Adipocyte (in vitro differentiated cells): ENCODE data around the gene A4GNT.
"Not testable (repeated sequence)": the region's sequence is repeated elsewhere in the genome, so short reads cannot be mapped to it uniquely, and the experiment has no call there.

Source experiments
- DNase-seq: peaks from one replicate; pipeline ENCODE4 v3.0.0-alpha.2; 2015; ENCODE audit warnings: low read depth
- H3K27me3 ChIP-seq: replicated peaks from 2 replicates; pipeline ENCODE4 v1.7.0; 2013; ENCODE audit warnings: mild to moderate bottlenecking, low read length, moderate library complexity; ENCODE audit not compliant: control insufficient read depth, insufficient read depth
- H3K36me3 ChIP-seq: 2 replicates; pipeline ENCODE4 v1.7.0; 2013; ENCODE audit warnings: low read length, mild to moderate bottlenecking, moderate library complexity; ENCODE audit not compliant: control insufficient read depth, insufficient read depth, severe bottlenecking
- H3K4me1 ChIP-seq: 2 replicates; pipeline ENCODE4 v1.7.0; 2013; ENCODE audit warnings: mild to moderate bottlenecking, low read length, moderate library complexity; ENCODE audit not compliant: control insufficient read depth, insufficient read depth
- H3K4me3 ChIP-seq: 2 replicates; pipeline ENCODE4 v1.7.0; 2013; ENCODE audit warnings: mild to moderate bottlenecking, low read length, moderate library complexity
- H3K9ac ChIP-seq: 2 replicates; pipeline ENCODE4 v1.7.0; 2013; ENCODE audit warnings: mild to moderate bottlenecking, low read length, moderate library complexity
- H3K9me3 ChIP-seq: 2 replicates; pipeline ENCODE4 v1.7.0; 2013; ENCODE audit warnings: mild to moderate bottlenecking, low read length, moderate library complexity; ENCODE audit not compliant: control insufficient read depth

A4GNT gene

GRCh38 chr3:138118612-138119422 is 13.4 kb downstream of the A4GNT start:
- Histone ChIP-seq H3K4me1 (peaks cover 28% of the 10 kb centered on the region), H3K36me3 (no peaks in the 10 kb centered on the region), H3K9ac (no peak overlapping the region), H3K9me3 (peaks cover 4% of the 10 kb centered on the region), H3K4me3 (no peak overlapping the region), H3K27me3 (no peaks in the 10 kb centered on the region)
- DNase-seq, result peak; percentile 90

DNA sequence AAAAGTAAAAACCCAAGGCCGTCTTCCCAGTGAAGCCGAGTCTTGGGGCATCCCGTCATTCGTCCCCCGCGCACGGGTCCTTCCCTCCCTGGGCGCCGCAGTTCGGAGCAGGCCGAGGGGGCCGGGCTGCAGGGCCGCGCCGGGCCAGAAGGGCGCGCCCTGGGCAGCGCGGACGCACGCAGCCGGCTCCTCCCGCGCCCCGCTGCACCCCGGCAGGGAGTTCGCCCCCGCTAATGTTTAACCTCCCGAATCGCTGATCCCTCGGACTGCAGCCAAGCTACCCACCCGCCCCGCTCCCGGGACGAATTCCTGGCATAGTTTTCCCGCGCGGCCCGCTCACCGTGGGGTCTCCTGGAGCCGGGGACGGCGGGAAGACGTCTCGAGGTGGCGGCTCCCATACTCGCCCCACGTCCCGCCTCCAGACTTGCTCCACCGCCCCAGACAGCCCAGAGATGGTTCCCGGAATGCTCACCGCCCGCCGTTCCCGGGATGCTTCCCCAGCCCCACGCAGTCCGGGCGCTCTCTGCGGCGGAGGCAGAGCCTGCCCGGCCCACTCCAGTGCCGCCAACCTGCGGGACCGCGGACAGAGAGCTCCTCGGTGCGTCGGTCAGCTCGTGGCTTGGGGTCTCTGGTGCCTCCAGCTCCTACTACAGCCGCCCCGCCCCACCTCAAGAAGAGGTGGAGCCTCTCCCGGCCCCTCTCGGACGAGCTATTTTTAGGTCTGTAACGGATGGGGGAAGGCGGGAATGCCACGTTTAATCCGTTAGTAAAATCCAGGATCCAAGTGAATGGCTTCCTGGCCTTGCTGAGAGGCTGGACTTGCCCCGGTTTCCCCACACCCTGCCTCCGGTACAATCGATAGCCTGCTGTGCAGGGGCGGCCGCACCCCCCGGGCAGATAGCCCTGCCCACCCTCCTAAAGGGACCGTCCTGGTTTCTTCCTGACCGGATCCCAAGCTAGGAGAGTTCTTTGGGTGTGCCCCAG is 16.9 kb downstream of the A4GNT start, which contains the start of gene DZIP1L:
TSS of gene DZIP1L (minus strand) at position 621 of the 984 bp plus-strand sequence. CDS start 11,637 bp downstream, outside the sequence.
- Histone ChIP-seq H3K9me3 (no peaks in the 10 kb centered on the region), H3K4me3 (peak within 1 kb of the TSS; percentile 91), H3K4me1 (peaks cover 46% of the 10 kb centered on the region), H3K36me3 (peaks cover 11% of the 10 kb centered on the region), H3K9ac (peak within 1 kb of the TSS; percentile 93), H3K27me3 (no peaks in the 10 kb centered on the region)
- DNase-seq, result peak; percentile 85

GRCh38 chr3:138114431-138114918 is 17.7 kb downstream of the A4GNT start:
- peak; percentile 47 for DNase-seq
- Histone ChIP-seq H3K4me3 (peak overlapping the region; percentile 91), H3K9ac (peak overlapping the region; percentile 93), H3K4me1 (peaks cover 46% of the 10 kb centered on the region), H3K36me3 (peaks cover 11% of the 10 kb centered on the region), H3K27me3 (no peaks in the 10 kb centered on the region), H3K9me3 (no peaks in the 10 kb centered on the region)

DNA sequence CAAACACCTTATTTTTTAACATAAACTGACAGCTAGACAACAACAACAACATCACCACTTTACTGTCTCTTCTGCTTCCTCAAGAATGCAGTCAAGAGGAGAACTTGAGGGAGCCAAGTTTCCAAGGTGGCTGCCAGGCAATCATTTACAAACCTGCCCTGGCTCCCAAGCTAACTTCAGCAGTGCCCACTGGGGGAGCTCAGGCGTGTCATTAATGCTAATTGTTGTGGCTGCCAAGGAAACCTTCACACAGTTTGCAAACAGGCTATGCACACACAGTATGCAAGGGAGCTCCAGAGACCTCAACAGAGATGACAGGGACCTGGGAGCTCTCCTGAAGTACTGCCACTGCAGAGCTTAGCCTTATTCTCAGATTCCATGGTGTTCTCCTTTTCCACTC is 18.9 kb downstream of the A4GNT start:
- H3K36me3 ChIP-seq, result peaks cover 11% of the 10 kb centered on the region
- peak overlapping the region; percentile 91 for H3K4me3 ChIP-seq
- H3K9me3 ChIP-seq, result no peaks in the 10 kb centered on the region
- H3K4me1 ChIP-seq, result peaks cover 41% of the 10 kb centered on the region
- H3K27me3 ChIP-seq, result no peaks in the 10 kb centered on the region
- peak; percentile 16 for DNase-seq
- peak overlapping the region; percentile 93 for H3K9ac ChIP-seq

DNA sequence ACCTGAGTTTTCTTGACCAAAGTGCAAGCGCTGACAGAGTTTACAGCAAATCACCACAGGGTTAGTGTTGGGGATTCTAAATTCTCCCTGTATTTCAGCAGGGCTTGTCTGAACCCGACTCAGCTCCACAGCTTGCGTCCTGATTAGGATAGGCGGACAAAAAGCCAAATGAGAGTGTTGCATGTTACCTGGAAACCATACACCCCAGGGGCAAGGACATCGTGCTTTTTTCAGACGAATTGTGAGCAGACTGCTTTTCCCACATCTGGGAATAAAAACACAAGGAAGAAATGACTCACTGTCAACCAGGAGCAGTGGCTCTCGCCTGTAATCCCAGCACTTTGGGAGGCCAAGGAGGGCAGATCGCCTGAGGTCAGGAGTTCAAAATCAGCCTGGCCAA is 19.8 kb downstream of the A4GNT start:
- Histone ChIP-seq H3K9ac (no peak overlapping the region), H3K9me3 (no peaks in the 10 kb centered on the region), H3K27me3 (no peaks in the 10 kb centered on the region), H3K36me3 (peaks cover 11% of the 10 kb centered on the region), H3K4me3 (peak overlapping the region; percentile 5), H3K4me1 (peaks cover 33% of the 10 kb centered on the region)
- DNase-seq, result no peak

- Histone ChIP-seq H3K4me1 (no peaks in the 10 kb centered on the region), H3K36me3 (peaks cover 30% of the 10 kb centered on the region), H3K27me3 (no peaks in the 10 kb centered on the region), H3K9ac (no peak overlapping the region), H3K9me3 (no peaks in the 10 kb centered on the region), H3K4me3 (no peak overlapping the region)
- no peak for DNase-seq
Observed at GRCh38 chr3:138105598-138105997, 26.6 kb downstream of the A4GNT start.

DNA sequence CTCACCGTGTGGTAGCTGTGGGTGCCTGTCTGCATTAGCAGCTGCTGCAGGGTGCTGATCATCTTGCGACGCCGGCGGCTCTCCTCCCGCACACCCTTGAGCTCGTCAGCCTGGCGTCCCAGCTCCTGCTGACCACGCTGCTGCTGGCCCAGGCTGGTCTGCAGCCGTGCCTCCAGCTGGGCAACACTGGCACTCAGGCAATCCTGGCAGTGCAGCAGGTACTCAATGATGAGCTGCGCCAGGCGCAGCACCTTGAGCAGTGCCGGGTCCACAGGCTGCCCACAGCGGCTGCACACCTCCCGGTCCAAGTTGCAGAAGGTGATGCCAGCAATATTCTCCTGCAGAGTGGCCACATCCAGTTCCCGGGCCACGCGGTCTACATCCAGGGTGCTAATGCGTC is 28.7 kb downstream of the A4GNT start:
- Histone ChIP-seq H3K4me1 (peaks cover 8% of the 10 kb centered on the region), H3K36me3 (peaks cover 31% of the 10 kb centered on the region), H3K9ac (no peak overlapping the region), H3K9me3 (no peaks in the 10 kb centered on the region), H3K27me3 (no peaks in the 10 kb centered on the region), H3K4me3 (no peak overlapping the region)
- DNase-seq, result no peak

DNA sequence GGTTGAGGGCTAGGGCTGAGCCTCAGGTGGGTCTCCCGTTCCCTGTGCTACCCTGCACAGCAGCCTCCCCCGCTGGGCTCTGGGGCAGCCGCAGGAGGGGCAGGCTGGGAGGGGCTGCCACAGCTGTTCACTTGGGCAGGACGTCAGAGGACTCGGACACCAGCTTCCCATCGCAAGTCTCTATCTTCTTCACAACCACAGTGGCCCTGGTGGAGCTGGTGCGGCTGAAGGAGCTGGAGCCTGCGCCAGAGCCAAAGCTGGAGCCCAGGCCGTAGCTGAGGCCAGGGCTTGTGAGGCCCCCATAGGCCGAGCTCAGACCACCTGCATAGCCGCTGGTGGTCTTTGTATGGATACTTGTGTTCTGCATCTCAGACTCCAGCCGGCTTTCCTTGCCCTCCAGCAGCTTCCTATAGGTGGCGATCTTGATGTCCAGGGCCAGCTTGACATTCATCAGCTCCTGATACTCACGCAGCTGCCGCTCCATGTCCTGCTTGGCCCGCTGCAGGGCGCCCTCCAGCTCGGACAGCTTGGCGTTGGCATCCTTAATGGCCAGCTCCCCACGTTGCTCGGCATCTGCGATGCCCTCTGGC is 30.7 kb downstream of the A4GNT start:
- DNase-seq, H3K4me1 ChIP-seq, H3K9ac ChIP-seq, H3K4me3 ChIP-seq, H3K9me3 ChIP-seq, H3K27me3 ChIP-seq: not testable (repeated sequence)
- H3K36me3 ChIP-seq, result peaks cover 40% of the 10 kb centered on the region

DNA sequence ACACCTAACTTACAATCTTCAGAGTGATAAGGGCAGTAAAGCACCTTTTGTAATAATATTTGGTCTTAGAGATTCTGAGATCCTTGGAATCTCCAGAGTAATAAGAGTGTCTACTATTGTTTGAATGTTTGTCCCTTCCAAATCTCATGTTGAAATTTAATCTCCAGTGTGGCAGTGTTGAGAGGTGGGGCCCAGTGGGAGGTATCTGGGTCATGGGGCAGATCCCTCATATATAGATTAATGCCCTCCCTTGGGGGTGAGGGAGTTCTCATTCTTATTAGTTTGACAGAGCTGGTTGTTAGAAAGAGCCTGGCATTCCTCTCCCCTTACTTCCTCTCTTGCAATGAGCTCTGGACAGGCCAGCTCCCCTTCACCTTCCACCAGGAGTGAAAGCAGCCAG is 32.8 kb downstream of the A4GNT start:
- Histone ChIP-seq H3K36me3 (peaks cover 47% of the 10 kb centered on the region), H3K9ac (no peak overlapping the region), H3K4me1 (peaks cover 8% of the 10 kb centered on the region), H3K9me3 (no peaks in the 10 kb centered on the region), H3K27me3 (no peaks in the 10 kb centered on the region), H3K4me3 (no peak overlapping the region)
- no peak for DNase-seq

DNA sequence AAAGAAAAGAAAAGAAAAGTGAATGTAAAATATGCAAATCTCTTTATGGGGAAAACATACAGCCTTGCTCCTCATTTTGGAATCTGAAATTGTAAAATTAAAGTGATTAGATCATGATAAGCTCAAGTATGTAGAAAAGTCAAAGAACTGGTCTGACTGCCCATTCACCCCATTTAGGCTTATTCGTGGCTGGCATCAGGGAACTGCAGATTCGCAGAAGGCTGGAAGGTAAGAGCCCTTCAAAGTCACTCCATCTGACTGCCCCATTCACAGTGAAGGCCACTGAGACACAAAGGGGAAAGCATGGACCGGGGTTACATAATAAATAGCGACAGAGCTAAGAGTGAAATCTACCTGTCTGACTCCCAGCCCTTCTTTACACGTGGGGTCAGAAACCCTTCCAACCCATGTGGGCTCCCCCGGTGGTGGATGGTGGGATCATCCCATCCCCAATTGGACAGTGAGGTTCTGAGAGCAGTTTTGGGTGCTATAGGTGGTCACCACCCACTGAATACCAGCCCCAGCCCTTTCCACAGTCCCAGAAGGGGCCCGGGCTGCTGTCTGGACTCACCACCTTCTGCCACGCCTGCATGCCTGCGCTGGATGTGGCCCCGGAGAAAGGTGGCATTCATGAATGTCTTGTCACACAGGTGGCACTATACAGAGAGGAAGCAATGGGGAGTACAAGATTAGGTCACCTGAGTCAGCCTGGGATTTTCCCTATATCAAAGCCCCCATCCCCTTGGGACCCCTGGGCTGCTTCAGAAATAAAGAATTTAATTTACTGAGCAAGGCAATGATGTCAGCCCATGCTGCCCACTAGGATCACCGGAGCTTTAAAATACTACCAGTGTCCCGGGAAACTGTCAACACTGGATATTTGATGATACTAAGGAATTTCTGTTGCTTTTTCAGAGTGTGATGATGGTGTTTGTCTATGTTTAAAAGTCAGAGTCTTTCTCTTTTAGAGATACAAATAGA is 34.7 kb downstream of the A4GNT start:
- no peaks in the 10 kb centered on the region for H3K27me3 ChIP-seq
- H3K4me3 ChIP-seq, result no peak overlapping the region
- H3K4me1 ChIP-seq, result peaks cover 10% of the 10 kb centered on the region
- no peak for DNase-seq
- H3K9me3 ChIP-seq, result no peaks in the 10 kb centered on the region
- H3K9ac ChIP-seq, result no peak overlapping the region
- peaks cover 45% of the 10 kb centered on the region for H3K36me3 ChIP-seq
